H4 (cell line): Measurements from ENCODE around the gene SPACA5. TPM values are rescaled to one million over a fixed set of nuclear protein-coding genes. Genes with fewer than 3 reads are reported as not detected.
"Not testable (repeated sequence)": the region's sequence is repeated elsewhere in the genome, so short reads cannot be mapped to it uniquely, and the experiment has no call there.

Experiments
- DNase-seq: peaks from one replicate; pipeline ENCODE4 v3.0.0-alpha.2; 2015; ENCODE audit warnings: low spot score
- total RNA-seq: library from RNA; depleted of rRNA; stranded (reverse); fragments of >200 nt; shearing (Covaris generic); gene quantifications from 2 replicates; pipeline ENCODE4 v1.2.3, GENCODE V29; 2014; rRNA removed

SPACA5 gene
- total RNA-seq = not detected in 2 replicates

GRCh38 chrX:48006688-48007087 is at the start of gene SPACA5:
Gene SPACA5, plus strand, starts transcription at chrX:48006988. Its CDS starts 815 bp downstream, at chrX:48007803.
- DNase-seq = not testable (repeated sequence)

GRCh38 chrX:47958206-47958605 is 48.6 kb upstream of the SPACA5 start:
- not testable (repeated sequence) for DNase-seq

- no peak for DNase-seq
Observed at GRCh38 chrX:47958761-47959342, 47.9 kb upstream of the SPACA5 start.

GRCh38 chrX:47960406-47960805 is 46.4 kb upstream of the SPACA5 start:
- no peak for DNase-seq

- DNase-seq = not testable (repeated sequence)
Observed at GRCh38 chrX:47961830-47962229, 45.0 kb upstream of the SPACA5 start.

- DNase-seq = not testable (repeated sequence)
Observed at GRCh38 chrX:47965526-47965925, 41.3 kb upstream of the SPACA5 start.

GRCh38 chrX:47973235-47973634 is 33.6 kb upstream of the SPACA5 start:
- no peak for DNase-seq

- no peak for DNase-seq
Observed at GRCh38 chrX:47976254-47977151, 30.3 kb upstream of the SPACA5 start.

GRCh38 chrX:47991263-47992094 is 15.3 kb upstream of the SPACA5 start:
- peak; percentile 5 for DNase-seq

GRCh38 chrX:47992095-47992380 is 14.8 kb upstream of the SPACA5 start:
- no peak for DNase-seq

GRCh38 chrX:47992669-47993068 is 14.1 kb upstream of the SPACA5 start:
- DNase-seq = no peak

- no peak for DNase-seq
Observed at GRCh38 chrX:48001260-48001659, 5.5 kb upstream of the SPACA5 start.

- DNase-seq = no peak
Observed at GRCh38 chrX:48002319-48002718, 4.5 kb upstream of the SPACA5 start.

GRCh38 chrX:48002929-48003328 is 3.9 kb upstream of the SPACA5 start:
- DNase-seq = no peak

- no peak for DNase-seq
Observed at GRCh38 chrX:48003367-48003757, 3.4 kb upstream of the SPACA5 start.

- DNase-seq = peak; percentile 93
Observed at GRCh38 chrX:48003758-48004457, 2.9 kb upstream of the SPACA5 start, which contains the start of gene ZNF182. Gene ZNF182, minus strand, starts transcription at chrX:48003989. Its CDS starts 1,380 bp downstream, at chrX:48002609.

GRCh38 chrX:48009445-48009960 is 2.7 kb downstream of the SPACA5 start:
- DNase-seq = not testable (repeated sequence)

- DNase-seq = not testable (repeated sequence)
Observed at GRCh38 chrX:48016583-48017310, 10.0 kb downstream of the SPACA5 start.

GRCh38 chrX:48019892-48020291 is 13.1 kb downstream of the SPACA5 start:
- DNase-seq = not testable (repeated sequence)

GRCh38 chrX:48020472-48020871 is 13.7 kb downstream of the SPACA5 start:
- not testable (repeated sequence) for DNase-seq
